Measurements from ENCODE around the gene RPS18.
"Not testable (repeated sequence)": the region's sequence is repeated elsewhere in the genome, so short reads cannot be mapped to it uniquely, and the experiment has no call there.

RPS18 gene

DNA sequence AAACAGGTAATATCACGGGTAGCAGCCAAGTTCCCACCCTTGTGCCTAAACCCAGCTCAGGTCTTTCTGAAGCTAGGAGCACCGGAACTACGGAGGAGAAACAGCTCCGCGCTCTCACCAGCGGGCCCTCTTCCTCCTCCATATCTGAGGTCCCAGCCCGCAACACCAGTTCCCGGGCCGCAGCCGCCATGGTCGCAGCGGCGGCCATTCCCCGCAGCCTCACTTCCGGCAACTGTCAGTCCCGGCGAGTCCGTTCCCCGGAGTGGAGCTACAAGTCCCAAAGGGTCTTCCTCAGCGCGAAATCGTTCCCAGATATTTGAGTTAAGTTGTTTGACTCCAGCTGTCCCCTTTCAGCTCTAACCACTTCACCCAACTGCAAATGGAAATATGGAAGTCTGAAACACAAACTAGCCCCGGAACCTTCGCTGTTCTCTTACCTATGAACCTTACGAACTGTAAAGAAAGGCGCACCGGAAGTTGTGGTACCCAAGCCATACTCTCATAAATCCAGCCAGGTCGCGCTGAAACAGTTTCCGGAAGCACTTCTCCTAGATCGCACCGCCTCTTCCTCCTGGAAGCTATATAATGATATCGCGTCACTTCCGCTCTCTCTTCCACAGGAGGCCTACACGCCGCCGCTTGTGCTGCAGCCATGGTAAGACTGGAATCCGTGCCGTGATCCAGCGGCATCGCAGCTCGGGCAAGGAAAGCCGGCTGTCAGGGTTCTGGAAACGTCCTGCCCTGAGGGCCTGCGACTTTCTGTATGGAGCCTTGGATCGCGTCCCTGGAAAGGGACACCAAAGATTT lies at the start of gene RPS18, which contains the start of gene VPS52:
TSS of gene RPS18 (plus strand) at position 608 of the 807 bp plus-strand sequence. CDS start at position 653, 45 bp downstream.
TSS of gene VPS52 (minus strand) at position 409 of the 807 bp plus-strand sequence. CDS start at position 208, 201 bp downstream.
- peak; percentile 68 to 77 for DNase-seq (ENCODE audit: low read depth in 1 of 2, low spot score in 1 of 2)

DNA sequence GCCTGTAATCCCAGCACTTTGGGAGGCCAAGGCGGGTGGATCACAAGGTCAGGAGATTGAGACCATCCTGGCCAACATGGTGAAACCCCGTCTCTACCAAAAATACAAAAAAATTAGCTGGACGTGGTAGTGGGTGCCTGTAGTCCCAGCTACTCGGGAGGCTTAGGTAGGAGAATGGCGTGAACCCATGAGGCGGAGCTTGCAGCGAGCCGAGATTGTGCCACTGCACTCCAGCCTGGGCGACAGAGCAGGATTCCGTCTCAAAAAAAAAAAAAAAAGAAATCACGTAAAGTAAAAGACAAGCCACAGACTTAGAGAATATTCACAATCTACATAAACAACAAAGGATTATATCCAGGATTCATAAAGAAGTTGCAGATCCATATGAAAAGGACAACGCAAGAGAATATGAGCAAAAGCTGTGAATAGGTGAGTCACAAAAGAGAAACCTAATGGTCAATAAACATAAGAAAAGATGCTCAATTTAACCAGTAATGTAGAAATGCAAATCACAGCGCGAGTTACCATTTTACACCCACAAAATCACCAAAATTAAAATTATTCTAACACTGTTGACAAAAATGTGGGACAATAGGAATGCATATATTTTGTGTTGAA lies 45.3 kb upstream of the RPS18 start:
- DNase-seq (ENCODE audit: low read depth in 1 of 2, low spot score in 1 of 2) = not testable (repeated sequence)

DNA sequence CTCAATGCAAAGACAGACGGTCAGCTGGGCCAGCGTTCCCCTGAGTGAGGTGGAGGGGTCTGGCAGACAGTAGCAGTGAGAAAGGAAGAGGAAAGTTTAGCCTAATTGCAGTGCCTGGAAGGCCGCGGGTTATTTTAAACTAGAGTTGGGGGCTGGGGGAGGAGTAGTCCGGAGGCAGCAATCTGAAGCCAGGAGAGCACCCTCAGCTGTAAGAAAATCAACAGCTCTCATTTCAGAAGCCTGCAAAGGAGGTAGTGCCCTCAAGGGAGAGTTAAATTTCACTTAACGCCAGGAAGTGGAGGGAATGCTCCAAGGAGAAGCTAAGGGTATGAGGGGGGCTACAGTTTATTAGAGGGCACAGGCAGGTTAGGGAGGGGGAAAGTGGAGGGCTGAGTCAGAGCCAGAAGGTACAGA lies 36.6 kb upstream of the RPS18 start:
- DNase-seq (ENCODE audit: low read depth in 1 of 2, low spot score in 1 of 2) = no peak

DNA sequence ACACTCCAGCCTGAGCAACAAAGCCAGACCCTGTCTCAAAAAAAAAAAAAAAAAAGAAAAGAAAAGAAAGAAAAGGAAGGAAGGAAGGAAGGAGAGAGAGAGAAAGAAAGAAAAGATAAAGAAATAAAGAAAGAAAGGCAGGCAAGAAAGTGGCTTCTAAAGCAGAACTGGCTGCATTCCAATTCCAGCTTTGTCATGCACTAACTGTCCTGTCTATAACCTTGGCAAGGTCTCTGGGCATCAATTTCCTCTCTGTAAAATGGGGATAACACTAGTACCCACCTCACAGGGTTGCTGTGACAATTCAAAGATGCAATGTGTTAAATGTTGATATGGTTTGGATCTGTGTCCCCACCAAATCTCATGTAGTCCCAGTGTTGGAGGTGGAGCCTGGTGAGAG lies 35.5 kb upstream of the RPS18 start:
- DNase-seq (ENCODE audit: low read depth in 1 of 2, low spot score in 1 of 2) = no peak

DNA sequence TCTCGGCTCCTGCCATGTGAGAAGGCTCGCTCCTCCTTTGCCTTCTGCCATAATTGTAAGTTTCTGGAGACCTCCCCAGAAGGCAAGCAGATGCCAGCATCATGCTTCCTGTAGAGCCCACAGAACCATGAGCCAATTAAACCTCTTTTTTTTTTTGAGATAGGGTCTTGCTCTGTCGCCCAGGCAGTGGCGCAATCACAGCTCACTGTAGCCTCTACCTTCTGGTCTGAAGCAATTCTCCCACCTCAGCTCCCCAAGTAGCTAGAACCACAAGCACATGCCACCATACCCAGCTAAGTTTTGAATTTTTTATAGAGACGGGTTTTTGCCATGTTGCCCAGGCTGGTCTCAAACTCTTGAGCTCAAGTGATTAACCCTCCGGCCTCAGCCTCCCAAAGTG lies 35.0 kb upstream of the RPS18 start:
- DNase-seq (ENCODE audit: low read depth in 1 of 2, low spot score in 1 of 2) = no peak

DNA sequence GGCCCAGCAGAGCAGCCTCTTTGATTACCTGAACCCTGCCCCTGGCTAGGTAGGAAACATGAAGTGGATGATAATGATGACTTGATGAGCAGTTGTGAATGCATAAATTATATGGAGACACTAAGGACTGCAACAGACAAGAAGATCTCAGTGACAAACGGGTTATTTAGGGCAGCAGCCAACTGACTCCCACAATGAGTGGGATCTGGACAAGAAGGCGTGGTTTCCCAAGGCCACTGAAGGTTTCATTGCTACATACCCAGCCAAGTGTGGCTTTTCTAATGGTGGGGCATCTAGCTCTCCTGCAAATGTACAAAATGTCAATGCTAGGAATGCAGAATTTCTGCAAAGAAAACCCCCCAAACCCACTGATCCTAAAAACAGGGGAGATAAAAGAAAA lies 34.1 kb upstream of the RPS18 start:
- DNase-seq (ENCODE audit: low read depth in 1 of 2, low spot score in 1 of 2) = no peak

DNA sequence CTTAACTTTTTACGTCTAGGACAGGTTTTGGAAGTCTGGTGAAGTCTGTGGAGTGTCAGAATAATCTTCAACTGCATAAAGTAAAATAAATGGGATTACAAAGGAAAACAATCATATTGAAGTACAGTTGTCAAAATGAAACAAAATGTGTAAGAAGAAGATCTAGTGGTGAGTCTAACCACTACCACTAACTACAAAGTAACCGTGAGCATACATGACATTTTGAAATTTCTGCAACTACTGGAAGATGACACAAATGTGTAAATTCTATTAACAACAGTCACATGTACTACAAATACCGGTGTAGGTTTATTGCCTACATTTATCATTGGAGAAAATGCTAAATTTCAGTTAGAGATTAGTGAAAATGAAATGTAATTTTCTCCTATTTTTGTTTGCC lies 29.9 kb upstream of the RPS18 start:
- no peak for DNase-seq (ENCODE audit: low read depth in 1 of 2, low spot score in 1 of 2)

DNA sequence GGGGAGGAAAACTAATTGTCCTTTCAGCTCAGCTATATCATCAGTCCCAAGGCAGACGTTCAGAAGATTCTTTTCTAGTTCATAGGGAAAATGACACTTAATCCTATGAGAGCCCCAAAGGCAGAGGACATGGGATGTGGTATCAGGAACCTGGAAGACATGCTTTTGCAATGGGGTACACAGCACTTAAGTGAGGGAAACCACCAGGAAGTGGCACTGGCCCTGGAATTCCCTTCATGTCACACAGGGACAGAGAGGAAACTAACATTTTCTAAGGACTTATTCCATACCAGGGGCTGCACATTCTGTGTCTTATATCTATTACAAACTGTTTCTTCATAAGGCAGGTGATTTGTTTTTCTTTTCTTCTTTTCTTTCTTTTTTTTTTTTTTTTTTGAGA lies 28.4 kb upstream of the RPS18 start:
- DNase-seq (ENCODE audit: low read depth in 1 of 2, low spot score in 1 of 2) = no peak

DNA sequence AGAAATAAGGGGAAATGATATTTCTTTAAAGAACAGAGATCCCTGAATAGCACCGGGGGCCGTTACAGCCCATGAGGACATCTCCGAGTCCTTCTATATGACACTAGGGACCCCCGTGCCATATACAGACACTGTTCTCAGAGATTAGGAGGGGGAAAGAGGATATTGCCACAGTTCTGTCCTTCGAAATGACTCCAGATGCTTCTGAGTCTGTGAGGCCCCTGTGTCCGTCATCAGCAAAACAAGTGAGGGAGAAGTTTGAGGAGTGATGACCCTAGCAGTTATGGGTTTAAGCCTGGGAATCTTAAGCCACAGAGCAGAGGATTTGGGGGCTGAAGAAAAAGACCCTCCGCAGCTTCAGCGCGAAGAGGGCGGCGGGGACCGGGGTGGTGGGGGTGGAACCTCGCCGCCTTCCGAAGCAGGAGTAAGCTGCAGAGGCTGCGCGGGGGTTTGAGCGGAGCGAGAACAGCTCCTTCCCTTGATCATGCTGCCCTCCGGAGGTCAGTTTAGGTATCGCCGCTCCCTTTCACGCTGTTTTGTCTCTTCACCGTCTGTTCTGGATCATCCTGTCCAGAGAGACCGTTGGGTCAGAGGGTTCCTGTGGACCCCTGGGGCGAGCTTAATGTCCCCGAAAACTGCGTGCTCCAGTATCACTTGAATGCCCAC lies 23.8 kb upstream of the RPS18 start:
- peak; percentile 78 to 87 for DNase-seq (ENCODE audit: low read depth in 1 of 2, low spot score in 1 of 2)

DNA sequence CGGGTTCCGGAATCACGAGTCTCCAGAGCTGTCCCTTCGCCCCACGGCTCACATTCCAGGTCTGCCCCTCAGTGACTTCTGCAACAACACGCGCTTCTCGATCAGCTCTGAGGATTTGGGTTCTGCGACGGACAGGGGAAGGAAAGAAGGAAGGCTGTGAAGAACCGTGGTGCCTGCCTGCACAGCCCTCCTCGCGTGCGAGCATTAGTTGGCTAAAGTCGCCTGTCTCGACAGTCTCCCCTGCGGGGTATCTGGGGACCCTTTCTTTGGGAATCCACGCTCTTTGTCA lies 23.3 kb upstream of the RPS18 start:
- DNase-seq (ENCODE audit: low read depth in 1 of 2, low spot score in 1 of 2) = no peak

DNA sequence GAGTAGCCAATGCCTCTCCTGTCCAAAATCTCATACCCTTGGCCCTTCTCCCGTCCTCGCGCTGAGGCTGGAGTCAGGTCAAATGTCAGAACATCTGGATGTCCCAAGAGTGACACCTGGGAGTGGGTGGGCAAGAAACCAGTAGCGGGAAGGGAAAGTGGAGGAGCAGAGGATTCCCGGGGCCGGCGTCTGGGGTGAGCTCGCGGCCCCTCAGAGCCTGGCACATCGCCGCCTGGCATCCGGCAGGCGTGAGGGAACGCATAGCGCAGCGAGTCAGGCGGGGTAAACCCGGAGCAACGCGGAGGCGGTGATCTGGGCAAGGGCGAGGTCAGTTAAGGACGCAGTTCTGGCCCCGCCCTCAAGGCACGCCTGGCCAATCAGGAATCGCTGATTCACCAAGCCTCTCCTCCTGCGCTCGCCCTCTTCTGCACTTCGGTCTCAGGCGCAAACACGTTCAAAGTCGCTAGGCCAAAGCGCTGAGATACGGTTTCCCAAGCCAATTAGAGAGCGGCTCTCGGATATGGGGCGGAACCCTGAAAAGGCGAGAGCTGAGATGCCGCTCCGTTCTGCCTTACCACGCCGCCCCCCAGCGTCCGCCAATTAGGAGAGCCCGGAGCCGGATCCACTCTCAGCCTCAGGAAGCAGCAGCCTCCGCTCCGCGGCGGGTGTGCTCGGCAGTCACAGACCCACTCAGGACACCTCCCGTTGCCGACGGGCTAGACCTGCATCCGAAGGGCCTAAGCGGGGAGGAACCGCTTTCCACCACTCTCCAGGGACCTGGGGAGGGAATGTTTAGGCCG lies 22.7 kb upstream of the RPS18 start:
- DNase-seq (ENCODE audit: low read depth in 1 of 2, low spot score in 1 of 2) = peak; percentile 86

DNA sequence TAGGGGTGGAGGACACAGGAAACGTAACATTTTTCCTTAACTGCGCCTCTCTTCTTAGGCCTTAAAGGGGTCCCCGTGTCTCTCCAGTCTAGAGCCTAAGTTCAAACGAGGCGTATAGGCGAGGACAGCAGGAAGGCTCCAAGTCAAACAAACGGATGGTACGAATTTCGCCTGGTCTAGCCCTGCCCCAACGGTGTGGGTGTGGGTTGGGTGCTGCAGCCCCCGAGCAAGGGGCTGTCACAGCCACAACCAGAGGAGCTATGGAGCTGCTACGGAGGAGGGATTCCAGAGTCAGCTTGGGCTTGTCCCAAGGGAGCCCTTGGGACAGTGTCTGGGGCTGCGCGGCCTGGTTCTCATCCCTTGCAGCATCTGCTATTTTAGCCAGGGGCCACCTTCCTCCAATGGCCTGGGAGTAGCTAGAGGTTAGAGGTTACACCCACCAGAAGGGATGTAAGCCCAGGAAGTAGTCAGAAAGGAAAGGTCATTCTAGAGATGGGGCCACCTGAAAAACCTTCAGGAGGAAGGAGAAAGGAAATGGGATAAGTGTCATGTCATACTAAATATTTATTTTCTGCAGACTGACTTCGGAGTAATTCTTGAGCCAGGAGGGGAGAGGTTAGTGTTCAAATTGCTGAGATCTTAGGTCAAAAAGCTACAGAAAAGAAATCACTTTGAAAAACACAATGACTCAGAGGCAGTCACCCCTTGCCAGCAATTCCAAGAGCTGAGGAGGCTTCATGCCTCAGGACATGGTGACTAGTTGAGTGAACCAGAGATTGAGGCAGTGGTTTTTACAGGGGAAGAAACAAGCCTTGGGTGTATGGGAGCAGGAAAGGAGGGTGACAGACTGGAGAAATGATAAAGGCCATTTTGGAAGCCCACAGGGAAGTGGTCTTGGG lies 21.9 kb upstream of the RPS18 start:
- no peak for DNase-seq (ENCODE audit: low read depth in 1 of 2, low spot score in 1 of 2)

DNA sequence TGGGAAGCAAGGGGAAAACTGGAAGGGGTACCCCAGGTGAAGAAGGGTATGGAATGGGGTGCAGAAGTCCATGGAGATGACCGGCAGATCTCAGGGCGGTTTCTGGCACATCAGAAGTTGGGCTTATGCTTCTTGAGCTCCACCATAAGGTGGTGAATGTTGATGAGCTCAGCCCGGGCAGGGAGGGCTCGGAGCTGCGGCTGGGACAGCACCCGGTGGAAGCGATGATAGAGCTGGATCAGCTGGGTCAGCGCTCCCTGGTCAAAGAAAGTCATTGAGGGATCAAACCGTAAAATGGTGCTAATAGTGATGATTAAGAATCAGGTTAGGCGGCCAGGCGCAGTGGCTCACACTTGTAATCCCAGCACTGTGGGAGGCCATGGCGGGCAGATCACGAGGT lies 21.1 kb upstream of the RPS18 start:
- no peak for DNase-seq (ENCODE audit: low read depth in 1 of 2, low spot score in 1 of 2)

DNA sequence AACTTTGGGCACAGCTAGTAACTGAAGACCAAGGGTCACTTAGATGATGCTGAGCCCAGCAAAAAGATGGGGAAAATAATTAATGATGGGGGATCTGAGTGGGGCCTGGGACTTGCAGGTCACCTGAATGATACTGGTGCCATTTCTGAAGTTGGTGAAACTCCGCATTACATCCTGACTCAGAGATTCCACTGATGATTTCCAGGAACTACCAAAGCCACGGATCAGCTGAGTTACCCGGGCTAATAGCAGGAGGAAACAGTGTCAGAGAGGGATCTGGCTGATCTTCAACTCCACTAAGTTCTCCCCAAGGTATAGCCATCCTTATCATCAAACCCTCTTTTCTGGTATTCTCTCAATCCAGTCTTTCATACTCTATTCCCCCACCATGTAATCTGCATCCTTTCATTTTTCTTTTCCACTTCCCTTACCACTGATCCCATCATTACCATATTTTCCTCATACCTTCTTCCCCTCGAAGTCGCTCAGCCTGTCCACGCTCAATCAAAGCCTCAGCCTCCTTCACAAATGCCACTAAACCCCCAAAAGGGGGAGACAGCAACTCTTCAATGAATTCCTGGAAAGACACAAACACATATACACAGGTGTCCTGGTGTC lies 20.4 kb upstream of the RPS18 start:
- DNase-seq (ENCODE audit: low read depth in 1 of 2, low spot score in 1 of 2) = no peak

DNA sequence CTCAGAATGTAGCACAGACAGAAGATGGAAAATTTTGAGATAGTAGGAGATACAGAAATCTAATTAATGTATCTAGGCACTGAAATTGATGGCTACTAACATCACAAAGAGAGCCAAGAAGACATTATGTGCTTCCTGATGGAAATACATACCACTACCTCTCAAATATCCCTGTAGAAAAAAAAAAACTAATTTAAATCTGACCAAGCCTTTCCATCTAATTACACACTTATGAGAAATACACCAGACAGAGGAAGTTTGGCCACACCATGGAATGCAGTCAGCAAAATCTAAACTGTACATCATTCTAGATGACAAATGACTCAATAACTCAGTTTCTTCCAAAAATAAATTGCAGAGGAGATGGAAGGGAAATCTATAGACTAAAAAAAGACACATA lies 19.1 kb upstream of the RPS18 start:
- DNase-seq (ENCODE audit: low read depth in 1 of 2, low spot score in 1 of 2) = no peak

DNA sequence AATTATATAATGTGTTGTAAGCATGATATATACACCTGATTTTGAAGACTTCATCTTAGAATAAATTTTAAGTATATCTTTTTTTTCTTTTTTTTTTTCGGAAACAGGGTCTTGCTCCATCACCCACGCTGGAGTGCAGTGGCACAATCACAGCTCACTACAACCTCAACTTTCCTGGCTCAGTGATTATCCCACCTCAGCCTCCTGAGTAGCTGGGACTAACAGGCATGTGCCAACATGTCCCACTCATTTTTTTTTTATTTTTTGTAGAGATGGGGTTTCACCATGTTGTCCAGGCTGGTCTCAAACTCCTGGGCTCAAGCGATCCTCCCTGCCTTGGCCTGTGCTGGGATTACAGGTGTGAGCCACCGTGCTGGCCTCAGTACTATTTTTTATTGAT lies 17.3 kb upstream of the RPS18 start:
- DNase-seq (ENCODE audit: low read depth in 1 of 2, low spot score in 1 of 2) = no peak

DNA sequence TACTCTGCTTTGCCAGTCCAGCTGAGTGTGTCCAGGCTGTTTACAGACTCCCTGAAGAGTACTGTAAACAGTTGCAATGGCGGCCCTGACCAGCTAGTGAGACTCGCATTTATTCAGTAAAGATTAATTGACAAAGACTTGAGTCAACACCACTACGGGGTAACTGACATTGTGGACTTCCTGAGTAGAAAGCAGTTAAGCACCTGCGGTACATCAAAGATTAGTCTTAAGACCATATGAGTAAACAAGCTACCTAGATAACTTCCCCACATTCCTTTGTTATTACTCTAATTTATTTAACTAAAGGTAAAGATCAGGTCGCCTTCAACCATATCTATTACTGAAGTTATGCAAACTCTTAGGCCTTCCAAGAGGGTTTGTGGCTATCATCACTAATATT lies 12.8 kb upstream of the RPS18 start:
- DNase-seq (ENCODE audit: low read depth in 1 of 2, low spot score in 1 of 2) = no peak

DNA sequence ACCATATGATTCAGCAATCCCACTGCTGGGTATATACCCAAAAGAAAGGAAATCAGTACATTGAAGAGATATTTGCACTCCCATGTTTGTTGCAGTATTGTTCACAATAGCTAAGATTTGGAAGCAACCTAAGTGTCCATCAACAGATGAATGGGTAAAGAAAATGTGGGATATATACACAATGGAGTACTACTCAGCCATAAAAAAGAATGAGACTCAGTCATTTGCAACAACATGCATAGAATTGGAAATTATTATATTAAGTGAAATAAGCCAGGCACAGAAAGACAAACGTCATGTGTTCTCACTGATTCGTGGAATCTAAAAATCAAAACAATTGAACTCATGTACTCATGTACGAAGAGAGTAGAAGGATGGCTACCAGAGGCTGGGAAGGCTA lies 9.4 kb upstream of the RPS18 start:
- DNase-seq (ENCODE audit: low read depth in 1 of 2, low spot score in 1 of 2) = not testable (repeated sequence)

DNA sequence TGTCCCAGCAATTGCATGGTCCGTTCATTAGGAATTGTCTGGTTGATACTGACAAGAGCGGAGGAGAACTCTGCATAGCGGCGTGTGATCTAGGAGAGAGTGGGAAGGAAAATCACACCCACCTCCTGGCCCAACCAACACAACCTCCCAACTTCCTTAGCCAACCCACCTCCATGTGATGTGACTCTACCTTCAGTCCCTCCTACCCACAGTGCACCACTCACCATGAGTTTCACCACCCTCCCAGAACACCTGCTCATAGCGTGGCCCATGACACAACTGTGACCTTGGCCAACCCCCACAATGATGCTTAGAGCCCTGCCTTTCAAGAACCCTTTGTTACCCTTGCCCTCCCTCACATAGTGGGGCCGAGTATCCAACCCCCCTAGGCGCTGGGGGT lies 7.9 kb upstream of the RPS18 start:
- no peak for DNase-seq (ENCODE audit: low read depth in 1 of 2, low spot score in 1 of 2)

DNA sequence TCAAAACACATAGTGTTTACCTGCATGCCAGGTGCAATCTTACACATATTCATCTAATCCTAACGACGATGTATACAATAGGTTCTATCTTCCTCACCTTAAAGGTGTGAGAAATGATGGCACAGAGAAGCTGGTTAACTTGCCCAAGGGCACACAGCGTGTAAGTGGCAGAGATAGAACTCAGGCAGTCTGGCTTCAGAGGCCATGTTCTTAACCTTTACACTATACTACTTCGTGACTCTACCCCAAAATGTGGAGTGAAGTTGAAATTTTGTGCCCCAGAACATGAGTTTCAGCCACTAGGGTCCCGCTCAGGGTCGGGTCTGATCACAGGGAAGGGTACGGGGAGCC lies 783 bp upstream of the RPS18 start:
- DNase-seq (ENCODE audit: low read depth in 1 of 2, low spot score in 1 of 2) = no peak

Measured in stimulated activated CD4-positive, alpha-beta T cell treated with anti-CD3 and anti-CD28 coated beads, Interleukin-15, amount 100 ng/mL, for 1 hour (primary cell).